Gastroesophageal sphincter (tissue), 3 donors: Measurements from ENCODE around the gene IPO11.

Source experiments
- CTCF ChIP-seq, 4 experiments: fragments of 200-600 bp in 2 of 4; fragments of 450-650 bp in 2 of 4; sonication (generic) in 1 of 4; IDR thresholded peaks; one replicate each; pipeline ENCODE4 v1.5.1; 2017 to 2019; ENCODE audit warnings: antibody characterized with exemption in 4 of 4, mild to moderate bottlenecking in 2 of 4, moderate library complexity in 2 of 4
- EP300 ChIP-seq: sonication (generic); formaldehyde crosslinking; IDR thresholded peaks from one replicate; pipeline ENCODE4 v1.6.1; 2017; ENCODE audit warnings: antibody characterized with exemption, mild to moderate bottlenecking
- POLR2AphosphoS5 ChIP-seq: sonication (generic); formaldehyde crosslinking; IDR thresholded peaks from one replicate; pipeline ENCODE4 v1.6.1; 2017; ENCODE audit warnings: antibody characterized with exemption

GRCh38 chr5:62555930-62556329 lies 143.4 kb downstream of the IPO11 start:
- TF ChIP-seq CTCF (IDR thresholded peaks at IDR 0.05) = no peak
- TF ChIP-seq POLR2AphosphoS5 = no peak
- no peak for TF ChIP-seq EP300
